HK-2 (cell line): ENCODE measurements around the gene SH2D3C.
"Not testable (repeated sequence)": the region's sequence is repeated elsewhere in the genome, so short reads cannot be mapped to it uniquely, and the experiment has no call there.

Experiments used
- DNase-seq: peaks from one replicate; pipeline ENCODE4 v3.0.0-alpha.2; 2018; ENCODE audit not compliant: unreplicated experiment

Gene SH2D3C

DNA sequence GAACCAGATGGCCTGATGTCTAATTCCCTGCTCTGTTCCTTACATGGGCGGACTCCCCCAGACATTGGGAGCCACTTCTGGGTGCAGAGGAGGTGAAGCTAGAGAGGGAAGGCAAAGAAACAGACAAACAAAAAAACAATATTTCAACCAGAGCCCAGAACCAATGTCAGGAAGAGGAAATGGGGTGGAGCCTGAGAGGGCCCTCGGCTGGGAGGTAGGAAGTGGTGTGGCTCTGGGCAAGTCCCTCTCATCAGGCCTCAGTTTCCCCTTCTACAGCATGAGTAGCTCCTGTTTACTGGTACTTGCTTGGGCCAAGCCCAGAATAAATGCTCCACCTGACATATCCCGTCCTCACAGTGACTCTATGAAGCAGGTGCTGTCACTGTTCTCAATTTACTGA, 11.1 kb downstream of the SH2D3C start:
- no peak for DNase-seq

DNA sequence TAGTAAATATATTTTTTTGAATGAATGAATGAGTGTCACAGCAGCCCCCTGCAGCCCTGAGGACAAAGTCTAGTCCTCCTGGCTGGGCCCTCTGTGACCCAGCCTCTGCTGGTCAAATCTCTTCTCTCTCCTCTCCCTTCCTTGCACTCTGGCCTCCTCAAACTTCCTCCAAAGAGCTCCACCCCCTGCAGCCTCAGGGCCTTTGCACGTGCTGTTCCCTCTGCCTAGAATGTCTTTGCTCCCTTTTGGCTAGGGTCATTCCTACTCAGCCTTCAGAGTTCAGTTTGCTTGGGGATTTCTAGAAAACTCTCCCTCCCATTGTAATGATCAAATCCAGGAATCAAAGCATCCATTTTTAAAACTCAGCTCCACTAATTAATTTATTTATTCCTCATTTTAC, 13.0 kb downstream of the SH2D3C start:
- DNase-seq = no peak

DNA sequence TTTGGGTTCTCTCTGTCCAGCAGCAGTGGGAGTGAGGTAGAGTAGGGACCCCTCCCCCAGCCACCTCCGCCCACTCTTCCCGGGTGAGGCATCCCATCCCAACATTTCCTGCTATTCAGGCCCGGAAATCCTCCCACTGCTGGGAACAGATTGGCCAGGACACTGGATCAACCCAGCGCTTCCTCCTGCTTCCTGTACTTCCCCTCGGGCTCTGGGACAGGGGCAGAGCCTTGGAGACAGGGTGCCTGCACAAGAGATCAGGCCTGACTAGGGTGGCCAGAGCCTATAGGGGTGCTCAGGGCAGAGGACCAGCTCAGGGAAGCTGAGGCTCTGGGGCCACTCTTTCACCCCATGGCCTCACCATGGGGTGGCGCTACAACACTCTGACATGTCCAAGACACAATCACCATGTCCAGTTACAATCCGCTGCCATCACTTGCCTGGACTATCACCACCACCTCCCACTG, 14.5 kb downstream of the SH2D3C start:
- DNase-seq = no peak

DNA sequence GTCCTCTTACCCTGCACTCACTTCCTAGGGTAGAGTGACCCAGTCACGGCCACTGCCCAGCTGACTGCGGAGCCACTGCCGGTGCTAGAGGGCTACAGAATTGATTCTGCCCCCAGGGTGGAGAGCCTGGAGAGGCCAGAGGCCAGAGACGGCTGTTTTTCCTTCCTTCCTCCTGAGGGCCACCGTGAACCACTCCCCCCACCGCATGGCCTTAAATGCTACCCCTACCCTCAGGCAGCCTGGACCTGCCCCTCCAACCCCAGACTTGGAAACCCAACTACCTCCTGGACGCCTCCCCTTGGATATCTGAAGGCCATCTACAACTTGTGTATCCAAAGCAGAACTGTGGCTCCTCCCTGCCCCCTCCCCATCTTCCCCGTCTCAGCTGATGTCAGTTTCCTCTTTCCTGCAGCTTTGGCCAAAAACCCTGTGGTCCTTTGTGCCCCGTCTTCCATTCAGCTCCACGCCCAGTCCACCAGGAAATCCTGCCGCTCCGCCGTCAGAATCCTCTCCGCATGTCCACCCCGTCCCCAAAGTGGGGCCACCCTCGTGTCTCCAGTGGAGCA, 16.3 kb downstream of the SH2D3C start:
- DNase-seq = no peak

DNA sequence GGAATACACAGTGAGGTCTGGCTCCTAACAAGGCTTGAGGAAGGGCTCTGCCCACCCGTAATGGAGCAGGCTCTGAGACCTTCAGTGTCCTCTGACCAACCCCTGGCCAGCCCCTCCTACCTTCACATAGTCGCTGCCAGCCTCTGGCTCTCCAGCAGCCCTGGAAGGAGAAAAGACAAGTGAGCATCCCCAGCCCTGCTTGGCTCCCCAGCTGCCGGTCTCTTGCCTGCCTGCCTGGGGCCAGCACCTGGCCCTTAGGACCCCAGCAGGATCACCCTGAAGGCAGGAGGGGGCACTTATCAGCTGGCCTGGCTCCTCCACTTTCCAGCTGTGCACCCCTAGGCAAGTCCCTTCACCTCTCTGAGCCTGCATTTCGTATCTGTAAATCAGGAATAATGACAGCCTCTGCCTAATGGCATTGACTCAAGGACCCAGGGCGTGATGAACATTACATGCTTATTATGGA, 16.9 kb downstream of the SH2D3C start:
- no peak for DNase-seq

DNA sequence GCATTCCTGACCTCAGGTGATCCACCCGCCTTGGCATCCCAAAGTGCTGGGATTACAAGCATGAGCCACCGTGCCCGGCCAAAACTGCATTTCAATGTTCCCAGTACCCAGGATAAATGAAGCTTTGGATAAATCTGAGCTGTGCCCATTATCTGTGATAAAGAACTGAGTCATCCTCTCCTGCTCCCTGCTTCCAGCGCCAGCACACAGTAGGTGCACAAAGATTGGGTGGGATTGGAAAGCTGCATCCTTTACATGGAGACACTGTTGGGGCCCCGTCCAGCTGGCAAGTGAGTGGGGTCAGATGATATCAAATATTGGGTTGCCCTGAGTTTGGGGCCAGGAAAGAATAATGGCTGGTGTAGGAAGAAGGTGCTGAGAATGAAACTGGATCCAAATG, 17.4 kb downstream of the SH2D3C start:
- no peak for DNase-seq

DNA sequence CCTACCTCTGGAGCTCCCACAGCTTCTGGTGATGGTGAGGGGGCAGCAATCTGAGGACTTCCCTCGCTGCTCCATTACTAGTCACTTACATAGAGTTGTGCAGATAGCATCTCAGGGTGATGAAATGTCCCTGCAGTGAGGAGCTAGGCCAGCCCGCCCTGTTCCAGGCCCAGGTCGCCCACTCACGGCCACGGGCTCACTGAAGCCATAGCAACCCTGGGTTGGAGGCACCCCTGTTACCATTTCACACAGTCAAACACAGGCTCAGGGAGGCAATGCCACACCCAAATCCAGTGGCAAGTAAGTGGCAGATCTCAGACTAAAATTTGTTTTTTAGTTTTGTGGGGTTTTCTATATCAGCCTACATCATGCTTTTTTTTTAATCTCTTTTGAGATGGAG, 19.6 kb downstream of the SH2D3C start:
- DNase-seq = no peak

DNA sequence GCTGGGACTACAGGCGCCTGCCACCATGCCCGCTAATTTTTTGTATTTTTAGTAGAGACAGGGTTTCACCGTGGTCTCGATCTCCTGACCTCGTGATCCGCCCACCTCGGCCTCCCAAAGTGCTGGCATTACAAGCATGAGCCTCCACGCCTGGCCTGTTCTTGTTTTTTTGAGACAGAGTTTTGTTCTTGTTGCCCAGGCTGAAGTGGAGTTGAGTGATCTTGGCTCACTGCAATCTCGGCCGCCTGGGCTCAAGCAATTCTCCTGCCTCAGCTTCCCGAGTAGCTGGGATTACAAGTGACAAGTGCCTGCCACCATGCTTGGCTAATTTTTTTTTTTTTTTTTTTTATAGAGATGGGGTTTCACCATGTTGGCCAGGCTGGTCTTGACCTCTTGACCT, 21.7 kb downstream of the SH2D3C start:
- not testable (repeated sequence) for DNase-seq

DNA sequence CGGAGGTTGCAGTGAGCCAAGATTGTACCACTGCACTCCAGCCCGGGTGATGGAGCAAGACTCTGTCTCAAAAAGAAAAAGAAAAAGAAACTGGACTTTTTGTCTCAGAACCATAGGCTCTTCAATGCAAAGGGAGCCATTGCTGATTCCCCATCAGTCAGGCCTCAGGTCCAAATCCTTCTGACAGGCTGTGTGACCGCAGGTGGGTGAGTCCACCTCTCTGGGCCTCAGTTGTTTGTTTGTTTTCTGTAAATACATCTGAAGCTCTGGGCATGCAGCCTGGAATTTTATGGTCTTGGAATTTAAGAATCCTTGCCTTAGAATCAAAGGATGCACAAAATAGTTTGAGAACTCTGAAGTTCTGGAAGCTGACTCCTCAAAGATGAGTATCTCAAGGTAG, 22.2 kb downstream of the SH2D3C start:
- DNase-seq = no peak

DNA sequence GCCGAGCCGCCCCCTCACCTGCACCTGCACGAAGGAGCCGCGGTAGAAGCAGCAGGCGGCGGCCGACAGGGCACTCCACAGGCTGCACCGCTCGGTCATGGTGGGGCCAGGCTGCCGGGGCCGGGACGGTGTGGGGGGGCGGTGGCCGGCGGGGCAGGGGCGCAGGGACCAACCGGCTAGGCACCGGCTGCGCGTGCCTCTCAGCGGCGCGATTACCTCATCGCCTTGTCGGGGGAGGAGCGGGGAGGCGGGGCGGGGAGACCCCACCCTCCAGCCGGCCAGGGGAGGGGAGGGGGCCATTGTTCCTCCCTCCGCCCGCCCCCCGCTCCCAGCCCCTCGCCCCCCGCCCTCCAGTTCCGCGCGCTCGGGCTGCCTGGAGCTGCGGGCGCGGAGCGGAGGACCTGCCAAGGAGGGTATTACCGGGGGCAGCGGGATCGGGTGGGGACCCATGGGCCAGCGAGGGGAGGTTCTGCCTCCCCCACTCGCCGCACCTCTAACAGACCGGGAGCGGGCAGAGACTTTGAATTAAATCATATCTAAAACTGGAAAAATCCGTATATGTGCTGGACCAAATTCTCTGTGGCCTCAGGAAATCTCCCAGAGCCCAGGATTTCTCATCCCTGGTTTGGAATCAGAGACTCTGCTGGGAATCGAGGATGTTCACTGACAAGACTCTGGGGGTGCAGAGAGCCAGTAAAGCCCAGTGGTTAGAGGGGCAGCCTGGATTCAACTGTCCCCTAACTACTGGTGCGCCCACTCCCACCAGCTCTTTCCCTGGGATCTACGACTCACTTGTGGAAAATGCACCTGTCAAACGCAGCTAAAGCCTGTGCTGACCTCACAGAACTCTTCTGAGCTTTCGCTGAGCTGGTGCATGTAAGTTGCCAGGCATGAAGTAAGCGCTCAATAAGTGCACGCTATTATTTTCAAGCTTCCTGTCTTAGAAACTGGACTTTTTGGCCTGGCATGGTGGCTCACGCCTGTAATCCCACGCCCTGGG, 23.1 kb downstream of the SH2D3C start:
- no peak for DNase-seq

DNA sequence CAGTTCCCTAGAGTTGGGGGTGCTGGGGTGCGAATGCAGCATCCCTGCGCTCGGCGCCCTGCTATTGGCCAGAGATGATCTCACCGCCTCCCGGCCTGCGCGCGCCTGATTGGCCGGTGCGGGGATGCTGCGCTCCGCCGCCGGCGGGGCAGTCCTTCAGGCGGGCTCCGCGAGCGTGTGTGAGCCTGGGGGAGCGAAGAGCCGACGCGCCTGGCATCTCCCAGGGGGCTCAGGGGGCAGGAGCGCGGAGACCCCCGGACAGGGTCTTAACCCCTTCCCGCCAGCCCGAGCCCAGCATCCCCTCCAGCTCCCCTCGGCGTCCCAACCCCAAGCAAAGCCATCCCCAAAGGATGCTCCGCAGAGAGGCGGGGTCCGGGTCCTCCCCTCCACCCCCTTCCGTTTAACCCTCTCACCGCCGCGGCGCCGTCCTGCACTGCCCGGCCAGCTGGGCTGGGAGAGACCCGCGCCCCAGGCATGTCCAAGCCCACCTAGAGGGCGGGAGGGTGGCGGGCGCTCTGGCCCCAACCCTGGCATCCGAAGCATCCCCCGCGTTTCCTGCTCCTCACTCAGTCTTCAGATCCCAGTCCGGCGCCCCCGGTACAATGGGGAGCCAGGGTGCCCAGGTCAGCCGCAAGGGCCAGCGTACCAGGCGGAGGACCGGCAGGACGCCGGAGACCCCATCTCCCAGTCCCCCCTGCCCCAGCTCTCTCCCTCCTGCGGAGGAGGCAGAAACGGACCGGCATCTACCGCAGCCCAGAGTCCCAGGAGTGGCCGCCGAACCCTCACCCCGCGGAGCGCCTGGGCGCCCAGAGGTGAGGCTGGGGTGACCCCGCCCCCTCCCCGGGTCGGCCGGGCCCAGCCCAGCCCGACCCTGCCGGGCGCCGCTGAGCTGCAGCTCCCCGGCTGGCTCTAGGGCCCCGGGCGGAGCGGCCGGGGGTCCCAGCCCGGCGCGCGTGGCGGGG, 24.1 kb downstream of the SH2D3C start:
- DNase-seq = no peak

DNA sequence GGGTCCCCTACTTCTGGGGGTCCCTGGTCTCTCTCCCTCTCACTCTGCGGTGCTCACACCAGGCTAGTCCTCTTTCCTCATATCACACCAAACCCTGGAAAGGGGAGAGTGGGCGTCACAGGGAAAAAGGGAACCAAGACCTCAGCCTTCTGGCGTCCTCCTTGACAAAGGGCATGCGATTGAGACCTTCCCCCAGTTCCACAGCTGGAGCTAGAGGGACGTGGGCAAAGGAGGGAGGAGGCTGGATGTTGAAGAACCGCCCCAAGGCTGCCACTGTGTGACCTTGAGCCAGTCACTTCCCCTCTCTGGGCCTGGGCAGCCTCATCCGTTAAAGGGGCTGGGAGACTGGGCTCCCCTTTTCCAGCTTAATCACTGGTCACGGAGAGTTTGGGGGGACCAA, 24.8 kb downstream of the SH2D3C start:
- no peak for DNase-seq

DNA sequence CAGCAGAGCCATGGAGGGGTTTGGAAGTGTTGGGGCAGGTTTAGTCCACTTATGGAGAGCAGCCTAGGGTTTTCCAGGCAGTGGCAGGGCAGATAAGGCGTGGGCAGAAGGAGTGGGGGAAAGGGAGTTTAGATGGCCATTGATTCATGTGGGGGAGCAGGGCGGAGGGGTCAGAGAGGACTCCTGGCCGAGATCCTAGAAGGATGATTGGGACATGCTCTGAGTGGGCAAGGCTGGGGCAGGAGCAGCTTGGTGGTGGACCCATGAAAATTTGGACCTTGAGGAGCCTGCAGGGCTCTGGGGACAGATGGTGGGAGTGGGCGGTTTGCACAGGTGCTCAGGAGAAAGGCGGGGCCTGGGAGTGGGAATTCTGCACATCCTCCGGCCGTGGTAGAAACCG, 25.3 kb downstream of the SH2D3C start:
- DNase-seq = no peak

DNA sequence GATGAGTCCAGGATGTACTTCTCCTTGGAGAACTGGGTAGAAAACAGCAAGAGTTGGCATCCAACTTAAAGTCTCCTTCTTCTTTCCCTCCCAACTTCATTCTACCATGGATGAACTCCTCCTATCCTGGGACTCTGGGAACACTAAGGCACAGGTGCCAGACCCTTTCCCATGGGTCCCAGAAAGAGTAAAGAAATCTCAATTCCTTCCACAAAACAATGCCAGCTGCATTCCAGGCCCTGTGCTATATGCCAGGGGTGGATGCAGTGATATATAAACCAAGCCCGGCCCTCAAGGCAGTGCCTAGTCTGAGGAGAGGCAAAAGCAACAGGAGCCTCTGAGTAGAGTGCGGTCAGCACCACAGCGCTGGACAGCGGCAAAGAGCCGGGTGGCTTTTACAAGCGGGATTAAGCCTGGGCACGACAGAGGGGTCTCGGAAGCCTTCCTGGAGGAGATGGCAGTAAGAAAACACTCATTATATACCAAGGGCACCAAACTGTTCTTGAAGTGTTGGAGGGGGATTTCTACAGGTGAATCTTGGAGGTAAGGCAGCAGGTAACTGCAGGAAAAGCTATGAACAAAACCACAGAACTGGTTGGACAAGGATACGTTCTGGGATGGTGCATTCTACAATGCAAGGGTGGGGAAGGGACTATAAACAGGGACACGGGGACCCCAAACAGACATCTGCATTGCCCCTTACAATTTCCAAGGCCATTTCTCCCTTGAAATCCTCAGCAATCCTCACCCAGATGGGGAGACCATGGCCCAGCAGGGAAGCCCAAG, 27.0 kb downstream of the SH2D3C start:
- DNase-seq = no peak

DNA sequence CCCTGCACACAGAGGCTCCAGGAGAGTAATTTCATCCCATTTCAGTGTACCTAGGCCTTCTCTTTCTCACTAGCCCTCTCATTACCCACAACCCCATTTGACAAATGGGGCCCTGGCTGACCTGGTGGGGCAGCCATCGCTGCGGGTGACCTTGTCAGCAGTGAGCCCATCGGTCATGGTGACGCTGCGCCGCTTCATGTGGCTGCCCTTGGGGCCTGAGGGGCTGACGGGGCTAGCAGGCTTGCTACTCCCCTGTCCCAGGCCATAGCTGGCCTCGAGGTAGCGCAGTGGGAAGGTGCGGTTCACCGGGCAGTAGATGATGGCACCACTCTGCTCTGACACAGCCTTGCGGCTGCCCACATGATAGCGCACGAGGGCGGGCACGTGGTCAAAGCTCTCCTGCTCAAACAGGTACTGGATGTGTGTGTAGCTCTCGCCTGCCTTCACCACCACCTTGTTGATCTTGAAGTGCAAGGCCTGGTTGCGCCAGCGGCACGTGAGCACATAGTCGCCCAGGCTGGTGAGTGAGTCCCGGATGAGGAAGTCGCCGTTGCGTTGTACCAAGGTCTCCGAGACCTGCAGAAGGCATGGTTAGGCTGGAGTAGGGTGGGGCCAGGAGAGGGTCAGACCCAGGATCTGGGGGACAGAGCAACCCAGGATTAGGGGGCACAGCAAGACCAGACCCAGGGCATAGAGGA, 29.2 kb downstream of the SH2D3C start:
- DNase-seq = no peak

DNA sequence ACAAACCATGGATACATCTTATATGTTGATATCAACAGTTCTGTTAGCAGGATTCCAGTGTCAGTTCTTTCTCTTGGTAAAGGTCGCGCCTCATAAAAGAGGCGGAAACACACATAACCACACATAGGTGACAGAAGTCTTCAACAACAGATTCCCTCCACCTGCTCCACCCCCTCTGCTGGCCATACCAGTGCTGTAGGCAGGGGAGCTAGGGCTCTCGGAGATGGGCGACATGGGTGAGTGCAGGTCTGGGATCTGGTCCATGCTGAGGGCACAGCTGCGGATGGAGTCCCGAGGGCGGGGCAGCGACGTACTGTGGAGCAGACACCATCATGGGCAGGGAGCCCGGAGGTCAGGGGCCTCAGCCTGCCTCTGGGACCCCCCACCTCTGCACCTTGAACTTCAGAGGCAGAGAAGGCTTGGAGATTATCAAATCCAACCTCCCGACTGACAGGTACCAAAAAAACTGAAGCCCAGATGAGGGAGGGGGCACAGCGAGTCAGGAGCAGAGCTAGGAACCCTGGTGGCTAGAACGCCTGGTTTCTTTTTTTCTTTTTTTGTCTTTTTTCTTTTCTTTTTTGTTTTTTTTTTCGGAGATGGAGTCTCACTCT, 31.4 kb downstream of the SH2D3C start:
- DNase-seq = no peak

DNA sequence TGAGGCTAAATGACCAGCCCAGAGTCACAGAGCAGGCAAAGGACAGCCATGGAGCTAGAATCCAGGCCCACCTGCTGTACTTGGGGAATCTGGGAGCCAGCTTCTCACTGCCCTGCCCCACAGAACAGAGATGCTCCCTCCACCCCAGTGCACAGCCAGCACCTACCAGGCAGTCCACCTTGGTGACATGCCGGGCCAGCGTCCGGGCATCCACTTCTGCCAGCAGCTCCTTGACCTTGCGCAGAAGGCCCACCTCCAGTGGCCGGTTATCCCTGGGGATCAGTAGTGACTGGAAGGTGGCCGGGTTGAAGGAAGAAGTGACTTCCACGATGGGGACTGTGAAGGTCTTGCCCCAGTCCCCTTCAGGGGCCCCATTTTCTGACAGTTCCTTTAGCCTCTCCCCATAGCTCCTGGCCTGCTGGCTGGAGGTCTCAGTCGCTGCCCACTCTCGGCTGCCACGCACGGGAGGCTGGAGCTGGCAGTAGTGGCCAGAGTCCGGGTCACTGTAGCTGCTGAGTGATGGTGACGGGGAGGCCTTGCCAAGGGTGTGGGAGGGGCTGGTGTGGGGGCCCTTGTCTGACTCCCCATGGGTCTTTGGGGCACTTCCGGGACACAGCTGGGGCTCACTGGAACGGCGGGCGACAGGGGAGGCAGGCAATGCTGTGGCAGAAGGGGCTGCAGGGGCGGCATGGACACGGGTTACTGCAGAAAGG, 33.9 kb downstream of the SH2D3C start:
- no peak for DNase-seq

DNA sequence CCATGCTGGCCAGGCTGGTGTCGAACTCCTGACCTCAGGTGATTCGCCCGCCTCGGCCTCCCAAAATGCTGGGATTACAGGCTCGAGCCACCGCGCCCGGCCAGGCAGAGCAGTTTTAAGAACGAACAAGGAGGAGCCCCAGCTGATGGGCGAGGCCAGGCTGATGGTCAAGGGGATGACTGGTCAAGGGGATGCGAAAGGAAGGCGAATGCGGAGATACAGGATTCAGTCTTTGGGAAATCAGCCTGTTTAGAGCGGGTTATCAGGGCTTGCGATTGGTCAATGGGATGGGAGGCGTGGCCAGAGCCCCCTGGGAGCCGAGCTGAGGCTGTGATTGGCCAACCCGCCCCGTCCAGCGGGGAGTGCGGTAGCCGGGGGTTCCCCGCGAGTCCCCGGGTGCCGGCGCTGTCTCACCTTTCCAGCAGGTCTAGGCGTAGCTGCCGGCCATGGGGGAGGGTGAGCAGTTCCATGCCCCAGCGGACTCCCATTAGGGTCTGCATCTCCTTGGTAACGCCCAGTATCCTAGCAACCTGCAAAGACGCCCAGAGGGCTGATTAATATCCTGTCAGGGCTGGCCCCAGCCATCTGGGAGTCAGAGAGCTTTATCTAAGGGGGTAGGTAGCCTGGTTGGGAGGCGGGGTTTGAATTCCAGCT, 35.9 kb downstream of the SH2D3C start:
- DNase-seq = no peak
